Amniotic stem cell (primary cell): ENCODE measurements around the gene DNAJB11.
"Not testable (repeated sequence)": the region's sequence is repeated elsewhere in the genome, so short reads cannot be mapped to it uniquely, and the experiment has no call there.

Experiments used
- DNase-seq: peaks from one replicate; lab custom pipeline; 2025; lab: John Stamatoyannopoulos, UW

DNAJB11 gene

DNA sequence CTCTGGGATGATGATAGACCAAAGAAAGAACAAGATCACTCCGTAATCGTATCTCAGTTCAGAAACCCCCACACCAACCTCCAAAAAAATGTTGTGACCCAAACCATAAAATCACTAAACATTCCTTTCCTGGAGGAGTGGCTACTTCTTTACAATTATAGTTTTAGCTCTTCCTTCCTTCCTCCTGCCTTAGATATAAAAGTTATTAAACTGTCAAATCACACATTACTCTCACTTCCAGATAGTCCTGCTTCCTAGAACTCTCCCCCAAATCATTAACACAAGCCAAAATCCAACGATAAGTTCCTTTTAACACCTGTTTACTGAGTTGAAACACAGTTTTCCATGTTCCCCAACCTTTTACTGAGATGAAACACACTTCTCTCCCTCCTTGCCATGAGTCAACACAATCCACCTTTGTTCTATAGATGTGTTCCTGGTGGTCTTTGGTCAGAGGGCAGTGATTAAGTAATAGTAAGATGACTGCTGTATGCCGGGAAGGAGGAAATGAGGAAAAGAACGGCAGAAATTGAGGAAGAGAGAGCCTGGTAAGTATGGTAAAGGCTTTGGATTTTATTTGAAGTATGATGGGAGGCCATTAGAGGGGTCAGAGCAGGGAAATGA, 18.0 kb upstream of the DNAJB11 start:
- no peak for DNase-seq

DNA sequence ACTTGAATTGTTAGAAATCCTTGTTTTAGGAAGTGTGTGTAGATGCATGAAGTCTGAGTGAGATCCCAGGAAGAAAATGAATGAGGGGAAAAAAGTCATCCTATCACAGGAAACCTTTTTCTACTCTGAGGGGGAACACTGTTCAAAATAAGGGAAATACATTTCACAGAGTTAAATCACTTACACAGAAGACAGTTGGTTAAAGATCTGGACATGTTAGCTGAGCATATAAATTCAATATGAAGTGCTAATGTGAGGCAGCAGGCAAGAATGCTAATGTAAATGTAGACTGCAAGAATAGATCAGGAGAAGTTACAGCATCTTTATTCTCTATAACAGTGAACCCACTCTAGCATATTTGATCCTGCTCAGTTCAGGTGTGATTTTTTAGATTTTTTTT, 5.9 kb upstream of the DNAJB11 start:
- no peak for DNase-seq

DNA sequence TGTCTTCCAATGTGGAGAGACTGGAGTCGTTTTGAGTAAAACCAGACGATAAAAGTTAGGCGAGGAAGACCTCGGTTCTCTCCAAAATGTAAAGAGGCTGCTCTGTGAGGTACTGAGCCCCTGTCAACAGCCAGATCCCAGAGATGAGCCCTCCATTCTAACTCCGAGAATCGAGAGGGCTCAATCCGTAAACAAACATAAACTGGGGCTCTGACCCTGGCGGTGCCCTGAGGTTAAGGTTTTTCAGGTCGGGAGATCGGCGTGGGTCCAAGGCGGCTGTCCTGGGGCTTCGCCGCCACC, 3.8 kb upstream of the DNAJB11 start:
- DNase-seq, result no peak

DNA sequence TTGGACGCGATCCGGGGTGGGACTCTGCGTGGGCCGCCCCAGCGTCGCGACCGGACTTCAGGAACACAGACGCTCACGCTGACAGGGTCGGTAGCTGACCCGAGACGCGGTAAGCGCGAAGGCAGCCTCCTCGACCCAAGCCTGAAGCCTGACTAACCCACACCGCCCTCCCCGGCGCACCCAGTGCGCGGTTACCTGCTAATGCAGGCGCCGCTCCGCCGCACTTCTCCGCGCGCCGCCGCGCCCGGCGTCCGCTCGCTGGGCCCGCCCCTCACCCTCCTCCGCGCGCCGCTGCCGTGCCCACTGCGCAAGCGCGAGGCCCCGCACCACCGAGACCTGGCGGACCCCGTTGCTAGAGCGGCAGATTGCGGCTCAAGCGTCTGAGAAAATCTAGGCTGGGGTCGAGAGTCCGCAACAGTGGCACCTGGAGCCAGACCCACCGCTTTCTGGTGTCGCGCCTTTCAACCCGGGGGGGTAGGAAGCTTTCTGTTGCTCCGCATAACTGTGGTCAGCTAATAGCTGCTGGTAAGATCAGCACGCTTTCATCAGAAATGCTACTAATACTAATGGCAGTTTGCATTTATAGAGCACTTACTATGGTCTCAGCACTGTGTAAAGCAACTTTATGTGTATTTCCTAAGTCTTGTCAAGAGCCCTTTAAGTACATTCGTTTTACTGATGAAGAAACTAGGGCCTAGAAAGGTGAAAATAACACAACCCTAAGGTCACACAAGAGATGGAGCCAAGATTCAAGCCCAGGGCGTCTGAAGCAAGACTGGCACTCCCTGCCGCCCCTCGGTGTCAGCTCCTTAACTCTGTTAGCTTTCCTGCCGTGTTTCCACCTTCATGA, 3.2 kb upstream of the DNAJB11 start, which contains the start of gene TBCCD1:
TBCCD1 (minus strand) TSS at position 268 of the 850 bp plus-strand sequence. CDS start 3,010 bp downstream, outside the sequence.
- DNase-seq, result peak; percentile 19

DNA sequence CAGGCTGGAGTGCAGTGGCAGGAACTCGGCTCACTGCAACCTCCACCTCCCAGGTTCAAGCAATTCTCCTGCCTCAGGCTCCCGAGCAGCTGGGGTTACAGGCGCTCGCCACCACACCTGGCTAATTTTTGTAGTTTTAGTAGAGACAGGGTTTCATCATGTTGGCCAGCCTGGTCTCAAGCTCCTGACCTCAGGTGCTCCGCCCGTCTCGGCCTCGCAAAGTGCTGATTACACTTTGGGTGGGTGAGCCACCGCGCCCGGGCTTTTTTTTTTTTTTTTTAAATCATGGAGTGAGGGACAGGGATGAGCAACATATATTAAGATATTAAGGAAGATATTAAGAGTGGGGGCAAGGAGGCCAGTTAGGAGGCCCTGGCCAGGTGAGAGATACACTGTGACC, 1.2 kb upstream of the DNAJB11 start:
- not testable (repeated sequence) for DNase-seq

DNA sequence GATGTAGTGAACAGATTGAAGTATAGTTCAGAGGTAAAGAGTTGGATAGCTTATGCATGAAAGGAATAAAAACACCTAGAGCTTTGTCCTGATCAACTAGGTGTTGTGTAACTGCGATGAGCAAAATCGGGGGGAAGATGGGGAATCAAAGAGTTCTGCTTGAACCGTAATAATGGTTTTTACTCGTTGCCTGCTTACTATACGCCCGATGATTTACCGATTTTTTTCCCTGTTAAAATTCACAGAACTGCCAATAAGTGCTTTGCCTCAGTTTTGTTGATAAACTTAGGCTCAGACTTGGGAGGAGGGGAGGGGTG, 783 bp upstream of the DNAJB11 start:
- DNase-seq, result no peak

DNA sequence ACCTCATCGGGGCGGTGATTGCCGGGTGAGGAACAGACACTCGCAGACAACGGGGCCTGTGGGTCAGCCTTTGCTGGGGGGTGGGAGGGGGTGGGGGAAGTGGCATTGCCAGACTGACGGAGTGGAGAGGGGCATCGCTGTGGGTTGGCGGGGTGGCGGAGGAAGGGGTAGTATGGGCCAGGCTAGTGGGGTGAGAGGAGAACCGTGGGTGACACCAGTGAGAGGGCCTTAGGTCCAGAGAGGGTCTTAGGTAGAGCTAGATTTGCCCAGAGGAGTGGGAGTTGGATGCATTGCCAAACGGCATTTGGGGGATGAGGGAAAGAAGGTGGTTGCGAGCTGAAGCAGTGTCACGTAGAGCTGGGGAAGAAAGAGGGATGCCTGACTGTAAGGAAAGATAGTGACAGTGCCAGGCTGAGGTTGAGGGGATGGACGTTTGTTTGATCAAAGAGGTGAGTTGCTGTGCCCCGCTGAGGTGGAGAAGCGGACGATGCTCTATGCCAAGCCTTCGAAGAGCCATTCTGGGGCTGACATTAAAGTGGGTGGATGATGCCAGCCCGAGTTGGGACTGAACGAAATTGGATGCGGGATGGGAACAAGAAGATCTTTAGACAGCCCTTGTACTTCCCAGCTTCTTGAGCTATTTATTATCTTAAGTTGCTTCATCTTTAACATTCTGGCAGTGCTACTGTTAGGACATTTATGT, 572 bp downstream of the DNAJB11 start:
- no peak for DNase-seq

DNA sequence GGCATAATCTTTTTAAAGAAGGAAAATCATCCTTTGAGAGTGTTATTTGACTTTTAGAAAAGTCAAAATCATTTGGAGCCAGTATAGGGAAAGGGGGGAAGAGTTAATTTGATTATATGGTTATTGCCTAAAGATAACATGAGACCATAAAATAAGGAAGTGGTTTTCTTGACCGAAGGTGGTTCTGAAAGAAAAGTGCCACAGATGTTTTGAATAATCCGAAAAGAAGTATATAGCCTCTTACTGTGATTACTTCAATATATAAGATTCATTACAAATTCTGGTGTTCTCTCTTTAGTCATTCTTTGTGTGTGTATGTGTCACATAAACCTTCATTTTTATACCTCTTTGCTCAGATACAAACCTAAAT, 1.1 kb downstream of the DNAJB11 start:
- DNase-seq, result no peak

DNA sequence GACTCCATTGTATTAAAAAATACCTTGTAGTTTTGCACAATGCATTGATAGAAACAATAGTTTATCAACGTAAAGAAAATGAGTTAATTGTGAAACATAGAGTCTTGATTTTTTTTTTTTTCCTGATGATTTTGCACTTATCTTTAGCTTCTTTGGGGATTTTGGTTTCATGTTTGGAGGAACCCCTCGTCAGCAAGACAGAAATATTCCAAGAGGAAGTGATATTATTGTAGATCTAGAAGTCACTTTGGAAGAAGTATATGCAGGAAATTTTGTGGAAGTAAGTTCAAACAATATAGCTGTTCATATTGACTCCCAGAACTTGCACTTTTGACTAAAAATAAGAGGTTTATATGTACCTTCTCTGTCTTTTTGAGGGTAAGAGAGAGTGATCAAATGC, 7.0 kb downstream of the DNAJB11 start:
- no peak for DNase-seq

DNA sequence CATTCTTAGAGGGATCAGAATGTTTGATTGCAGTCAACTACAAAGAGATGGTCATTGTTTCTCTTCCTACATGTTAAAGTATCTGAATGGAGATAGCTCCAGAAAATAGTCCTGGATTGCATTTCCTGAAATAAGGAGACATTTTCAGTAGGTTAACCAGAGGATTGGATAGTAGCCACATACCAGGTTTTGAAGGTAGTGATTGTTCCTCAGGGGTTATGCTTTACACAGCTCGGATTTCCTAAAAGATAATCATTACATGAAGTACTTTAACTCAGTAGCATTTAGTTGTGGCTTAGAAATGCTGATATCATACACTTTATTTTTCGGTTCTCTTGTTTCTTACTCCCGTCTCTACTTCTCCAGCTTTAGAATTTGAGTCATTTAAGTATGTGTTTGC, 10.3 kb downstream of the DNAJB11 start:
- DNase-seq, result no peak

DNA sequence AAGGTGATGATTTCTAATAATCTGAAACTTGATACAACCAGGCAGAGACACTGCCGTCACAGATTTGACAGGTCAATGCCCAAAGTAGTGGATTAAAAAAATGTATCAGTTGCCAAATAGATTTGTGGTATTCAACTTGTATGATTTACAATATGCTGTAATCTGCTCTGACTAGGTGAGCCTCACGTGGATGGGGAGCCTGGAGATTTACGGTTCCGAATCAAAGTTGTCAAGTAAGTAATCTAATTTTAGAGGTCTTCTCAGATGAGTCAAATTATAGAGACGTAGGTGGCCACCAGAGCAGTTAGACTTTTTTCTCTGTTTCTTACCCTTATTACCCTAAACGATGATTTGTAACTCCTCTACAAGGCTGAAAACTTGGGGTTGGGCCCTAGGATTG, 12.0 kb downstream of the DNAJB11 start:
- DNase-seq, result no peak

DNA sequence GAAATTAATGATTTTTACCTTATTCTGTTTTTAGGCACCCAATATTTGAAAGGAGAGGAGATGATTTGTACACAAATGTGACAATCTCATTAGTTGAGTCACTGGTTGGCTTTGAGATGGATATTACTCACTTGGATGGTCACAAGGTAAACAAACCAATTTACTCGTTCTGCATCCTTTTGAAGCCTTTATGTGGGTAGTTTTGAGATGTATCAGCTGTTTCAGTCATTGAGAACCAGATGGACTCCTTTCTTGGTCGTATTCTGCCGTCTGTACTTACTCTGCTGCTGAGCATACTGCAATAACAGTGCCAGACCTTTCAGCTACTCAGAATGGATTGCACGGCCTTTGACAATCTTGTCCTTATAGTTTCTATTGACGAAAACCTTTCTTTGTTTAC, 13.3 kb downstream of the DNAJB11 start:
- no peak for DNase-seq

DNA sequence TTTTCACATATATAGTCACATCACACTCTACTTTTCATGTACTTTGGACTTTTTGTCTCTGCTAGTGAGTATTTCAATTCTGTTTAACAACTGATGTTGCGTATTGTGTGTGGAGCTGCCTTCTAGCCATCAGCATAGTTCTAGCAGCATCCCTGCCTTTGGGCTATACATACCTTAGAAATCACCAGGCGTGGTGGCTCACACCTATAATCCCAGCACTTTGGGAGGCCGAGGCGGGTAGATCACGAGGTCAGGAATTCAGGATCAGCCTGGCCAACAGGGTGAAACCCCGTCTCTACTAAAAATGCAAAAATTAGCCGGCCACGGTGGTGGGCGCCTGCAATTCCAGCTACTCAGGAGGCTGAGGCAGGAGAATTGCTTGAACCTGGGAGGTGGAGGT, 15.7 kb downstream of the DNAJB11 start:
- not testable (repeated sequence) for DNase-seq

DNA sequence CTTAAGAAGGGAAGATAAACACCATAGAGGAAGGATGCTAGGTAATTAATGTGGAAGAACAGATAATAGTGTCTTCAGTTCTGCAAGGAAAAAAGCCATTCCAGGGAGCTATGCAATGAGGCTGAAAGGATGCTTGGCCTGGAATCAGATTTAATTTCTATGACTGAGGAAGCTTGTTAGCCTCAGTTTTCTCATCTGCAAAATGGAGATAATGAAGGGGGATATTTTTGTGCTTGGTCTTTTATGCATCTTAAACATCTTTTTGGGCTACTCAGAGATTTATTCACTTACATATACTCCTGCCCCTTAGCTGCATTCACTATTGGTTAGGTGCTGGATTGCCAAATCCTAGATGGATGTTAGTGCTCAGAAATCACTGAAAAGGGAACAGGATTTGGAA, 16.7 kb downstream of the DNAJB11 start:
- DNase-seq, result no peak

DNA sequence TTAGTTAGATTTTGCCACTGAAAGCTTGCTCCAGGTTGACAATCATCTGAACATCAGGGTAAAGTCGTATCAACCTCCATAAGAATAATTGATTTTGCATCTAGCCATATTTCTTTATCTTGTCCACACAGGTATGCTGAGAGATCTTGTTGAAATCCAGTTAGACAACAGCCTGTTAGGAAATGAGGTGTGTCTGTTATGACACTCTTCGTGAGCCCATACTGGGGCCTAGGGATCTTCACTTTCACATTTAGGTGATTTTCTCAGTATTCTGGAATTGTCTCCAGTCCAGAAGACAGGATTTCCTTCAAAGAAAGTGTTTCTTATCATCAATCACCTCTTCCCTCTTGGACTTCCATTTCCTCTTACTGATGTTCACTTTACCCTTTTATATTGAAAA, 18.1 kb downstream of the DNAJB11 start:
- no peak for DNase-seq

DNA sequence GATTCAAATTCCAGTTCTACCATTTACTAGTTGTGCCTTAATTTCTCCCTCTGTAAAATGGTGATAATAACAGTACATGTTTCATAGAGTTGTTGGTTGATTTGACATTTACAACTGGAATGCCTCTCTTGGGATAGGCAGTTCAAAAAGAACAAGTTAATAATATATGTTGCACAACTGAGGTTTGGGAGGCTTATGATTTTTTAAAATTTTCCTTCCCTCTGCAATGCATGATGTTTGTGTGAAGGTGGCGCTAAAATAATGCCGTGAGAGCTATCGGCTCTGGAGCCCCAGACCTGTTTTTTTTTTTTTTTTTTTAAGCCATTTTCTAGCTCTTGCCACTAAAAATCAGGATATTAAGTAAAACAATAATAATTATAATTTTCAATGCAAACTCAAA, 18.6 kb downstream of the DNAJB11 start:
- DNase-seq, result no peak

DNA sequence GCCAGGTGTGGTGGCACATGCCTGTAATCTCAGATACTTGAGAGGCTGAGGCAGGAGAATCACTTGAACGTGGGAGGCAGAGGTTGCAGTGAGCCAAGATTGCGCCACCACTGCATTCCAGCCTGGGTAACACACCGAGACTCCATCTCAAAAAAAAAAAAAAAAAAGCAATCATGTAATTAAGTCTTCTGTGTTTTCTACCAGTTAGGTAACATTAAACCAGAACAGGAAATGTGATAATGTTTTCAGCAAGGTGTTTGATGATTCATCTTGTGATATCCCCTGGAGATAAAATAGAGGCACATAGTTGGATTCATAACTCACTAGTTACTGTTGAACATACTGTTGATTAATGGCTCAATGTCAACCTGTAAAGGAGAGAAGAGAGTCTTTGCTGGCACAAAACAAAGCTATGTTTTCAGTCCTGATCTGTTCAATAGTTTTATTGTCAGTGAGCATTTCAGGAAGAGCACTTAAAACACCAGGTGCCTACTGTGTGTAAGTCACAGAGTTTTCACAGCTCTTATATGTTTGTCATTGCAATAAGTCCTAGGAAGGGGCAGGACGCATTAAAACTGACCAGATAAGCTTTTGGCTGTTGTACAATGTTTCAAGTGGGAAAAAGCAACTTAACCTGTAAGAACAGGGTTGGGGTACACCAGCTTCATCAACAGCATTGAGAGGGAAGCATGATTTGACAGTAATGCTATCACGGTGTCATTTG, 19.5 kb downstream of the DNAJB11 start:
- no peak for DNase-seq

DNA sequence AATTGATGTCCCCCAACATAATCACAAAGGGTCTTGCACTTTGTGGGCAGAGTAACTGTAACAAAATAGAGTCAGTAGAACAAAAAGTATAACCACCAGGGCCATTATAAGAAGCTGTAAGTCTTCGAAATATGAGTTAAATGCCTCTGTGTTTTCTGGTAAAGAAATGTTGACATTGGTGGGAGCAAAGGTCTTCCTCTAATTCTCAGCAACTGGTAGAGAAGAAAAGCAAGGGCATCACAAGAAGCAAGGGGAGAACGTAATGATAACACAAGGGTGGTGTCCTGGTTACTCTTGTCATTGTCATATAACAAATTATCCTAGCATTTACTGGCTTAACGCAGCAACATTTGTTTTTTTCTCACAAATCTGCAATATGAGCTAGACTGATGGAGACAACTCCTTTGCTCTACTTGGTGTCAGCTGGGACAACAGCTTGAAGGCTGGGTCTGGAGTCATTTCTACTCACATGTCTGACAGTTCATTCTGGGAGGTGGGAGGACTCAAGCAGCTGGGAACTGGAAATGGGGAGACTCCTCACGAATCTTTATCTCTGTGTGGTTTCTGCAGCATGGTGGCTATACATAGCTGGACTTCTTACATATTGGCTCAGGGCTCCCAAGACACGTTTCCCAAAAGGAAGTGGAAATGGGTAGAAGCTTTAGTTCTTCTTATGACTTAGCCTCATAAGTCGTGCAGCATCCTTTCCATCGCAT, 20.2 kb downstream of the DNAJB11 start:
- DNase-seq, result no peak

DNA sequence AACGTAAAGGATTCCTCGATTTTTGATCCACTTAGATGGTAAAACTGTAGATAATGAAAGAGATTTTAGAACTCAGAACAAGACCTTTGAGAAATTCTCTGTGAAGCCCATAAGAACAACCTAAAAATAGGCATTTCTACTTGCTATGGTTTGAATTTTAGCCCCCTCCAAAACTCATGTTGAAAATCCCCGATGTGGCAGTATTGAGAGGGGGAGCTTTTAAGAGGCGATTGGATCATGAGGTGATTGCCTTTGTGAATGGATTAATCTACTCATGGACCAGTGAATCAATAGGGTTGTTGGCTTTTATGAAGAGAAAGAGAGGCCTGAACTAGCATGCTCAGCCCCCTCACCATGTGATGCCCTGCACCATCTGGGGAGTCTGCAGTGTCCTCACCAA, 22.2 kb downstream of the DNAJB11 start:
- no peak for DNase-seq

DNA sequence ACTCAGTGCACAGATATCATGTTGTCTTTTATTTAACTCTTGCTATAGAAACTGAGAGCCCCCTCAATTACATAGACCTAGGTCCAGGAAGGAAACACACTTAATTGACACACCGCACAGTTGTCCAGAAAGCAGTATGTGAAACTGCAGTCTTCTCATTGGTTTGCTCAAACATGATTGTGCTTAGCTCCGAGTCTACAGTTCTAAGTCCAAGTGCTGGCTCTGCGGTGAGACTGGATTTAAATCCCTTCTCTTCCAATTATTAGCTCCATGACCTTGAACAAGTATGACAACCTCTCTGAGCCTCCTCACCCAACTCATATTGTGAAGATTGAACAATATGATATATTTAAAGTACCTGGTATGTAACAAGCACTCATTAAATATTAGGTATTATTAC, 23.3 kb downstream of the DNAJB11 start:
- DNase-seq, result no peak

DNA sequence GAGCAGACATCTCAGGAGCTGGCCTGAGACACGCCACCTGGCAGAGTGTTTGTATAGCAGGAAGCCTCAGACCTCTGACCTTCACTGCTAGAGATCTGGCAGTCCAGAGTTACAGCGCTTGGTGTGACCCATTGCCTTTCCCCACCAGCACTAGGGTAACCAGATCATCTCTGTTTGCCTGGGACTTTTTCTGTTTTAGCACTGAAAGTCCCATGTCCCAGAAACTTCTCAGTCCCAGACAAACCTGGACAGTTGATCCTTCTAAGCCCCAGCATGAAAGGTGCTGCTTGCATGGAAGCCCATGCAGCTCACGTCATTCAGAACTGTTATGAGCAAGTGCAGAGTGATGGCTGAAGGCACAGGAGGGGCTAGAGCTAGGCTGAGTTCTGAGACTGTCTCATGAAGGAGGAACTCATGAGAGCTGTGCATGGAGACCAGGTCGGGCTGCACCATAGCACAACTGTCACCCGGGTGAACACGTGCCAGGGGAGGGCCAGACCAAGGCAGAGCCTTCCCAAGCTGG, 24.1 kb downstream of the DNAJB11 start:
- no peak for DNase-seq
